Endodermal cell (in vitro differentiated cells): ENCODE results near the gene RPTOR. TPM values are rescaled to one million over a fixed set of nuclear protein-coding genes. Genes with fewer than 3 reads are reported as not detected.

Experiments
- DNase-seq: peaks from one replicate; pipeline ENCODE4 v3.0.0-alpha.2; 2017
- H3K27ac ChIP-seq: 2 replicates; pipeline ENCODE4 v1.5.1; 2013; ENCODE audit warnings: mild to moderate bottlenecking, low read depth, low read length, moderate library complexity
- H3K27me3 ChIP-seq: 2 replicates; pipeline ENCODE4 v1.6.1; 2013; ENCODE audit warnings: mild to moderate bottlenecking, low read length, moderate library complexity; ENCODE audit not compliant: insufficient read depth, control insufficient read depth, poor library complexity, severe bottlenecking
- H3K36me3 ChIP-seq: 2 replicates; pipeline ENCODE4 v1.7.0; 2013; ENCODE audit warnings: mild to moderate bottlenecking, low read length, moderate library complexity; ENCODE audit not compliant: control insufficient read depth, insufficient read depth
- H3K4me1 ChIP-seq: one replicate; pipeline ENCODE4 v1.7.0; 2013; ENCODE audit warnings: low read length; ENCODE audit not compliant: control insufficient read depth, insufficient read depth
- H3K4me3 ChIP-seq: 2 replicates; pipeline ENCODE4 v1.5.1; 2013; ENCODE audit warnings: mild to moderate bottlenecking, low read length, moderate library complexity
- H3K9ac ChIP-seq: 2 replicates; pipeline ENCODE4 v1.6.1; 2013; ENCODE audit warnings: mild to moderate bottlenecking, low read length, moderate library complexity; ENCODE audit not compliant: poor library complexity, severe bottlenecking; ENCODE audit errors: extremely low read depth
- H3K9me3 ChIP-seq: 2 replicates; pipeline ENCODE4 v1.6.1; 2013; ENCODE audit warnings: mild to moderate bottlenecking, low read length, moderate library complexity; ENCODE audit not compliant: control insufficient read depth
- H3K27ac Mint-ChIP-seq: 2 replicates; pipeline ENCODE4 v1.8.0; 2020; ENCODE audit warnings: mixed read lengths
- H3K27me3 Mint-ChIP-seq: 2 replicates; pipeline ENCODE4 v1.8.0; 2021; ENCODE audit warnings: mild to moderate bottlenecking, mixed read lengths; ENCODE audit not compliant: insufficient read depth
- H3K36me3 Mint-ChIP-seq: 2 replicates; pipeline ENCODE4 v1.8.0; 2020; ENCODE audit warnings: low read depth, mixed read lengths
- H3K4me1 Mint-ChIP-seq: 2 replicates; pipeline ENCODE4 v1.8.0; 2020; ENCODE audit warnings: mixed read lengths
- H3K4me3 Mint-ChIP-seq: 2 replicates; pipeline ENCODE4 v1.8.0; 2020; ENCODE audit warnings: mild to moderate bottlenecking, moderate library complexity, mixed read lengths
- H3K9me3 Mint-ChIP-seq: 2 replicates; pipeline ENCODE4 v1.8.0; 2020; ENCODE audit warnings: mild to moderate bottlenecking, mixed read lengths
- WGBS, 2 experiments: methylation state at CpG; one replicate each; pipeline versions ENCODE4 v1.1.5 to v1.1.7; 2013; ENCODE audit warnings: missing lambda C conversion rate in 2 of 2, mixed read lengths in 1 of 2; ENCODE audit not compliant: insufficient coverage in 1 of 2, insufficient read length in 1 of 2; 5-methylcytosine and 5-hydroxymethylcytosine counted together
- total RNA-seq, 2 donors: library from RNA; stranded (reverse); fragmentation: NEBNext Ultra II Directional in 1 of 2; extraction: Animal tissue kit (Norgen Biotek cat#: 25700) in 1 of 2; gene quantifications; 2 replicates in 1 of 2; 3 replicates in 1 of 2; pipeline ENCODE4 v1.2.1, GENCODE V29; 2021
- TF ChIP-seq, protein P1 (sequence below): fragments of 200-600 bp; sonication (generic); conservative IDR thresholded peaks from 2 replicates; pipeline ENCODE4 v1.5.0; 2021; ENCODE audit warnings: antibody characterized with exemption, mild to moderate bottlenecking

RPTOR gene
- total RNA-seq, 2 donors from 2014 or later = 45.1 to 53.4 TPM

DNA sequence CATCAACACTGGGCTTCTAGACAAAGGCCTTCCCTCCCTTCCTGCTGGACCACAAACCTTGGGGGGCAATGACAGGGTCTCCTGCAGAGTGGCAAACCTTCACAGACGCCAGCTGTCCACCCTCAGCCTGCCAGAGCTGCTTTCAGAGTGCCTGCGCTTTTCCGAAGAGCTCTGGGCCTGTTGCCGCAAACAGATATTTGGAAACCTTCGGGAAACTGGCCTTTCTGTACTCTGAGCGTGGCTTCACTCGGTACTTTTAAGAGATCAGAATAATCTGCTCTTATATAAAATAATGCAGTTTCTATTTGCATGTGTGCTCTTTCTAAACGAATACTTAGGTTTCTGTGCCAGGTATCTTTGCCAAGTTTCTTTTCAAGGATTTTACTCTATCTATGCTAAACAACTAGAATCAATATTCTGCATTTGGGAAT, 294.9 kb downstream of the RPTOR start:
- no peaks in the 10 kb centered on the region for H3K4me1 ChIP-seq
- H3K27ac Mint-ChIP-seq = no peak overlapping the region
- H3K4me1 Mint-ChIP-seq = peaks cover 7% of the 10 kb centered on the region
- H3K9me3 ChIP-seq = no peaks in the 10 kb centered on the region
- no peak overlapping the region for H3K9ac ChIP-seq
- TF ChIP-seq, protein P1, sequence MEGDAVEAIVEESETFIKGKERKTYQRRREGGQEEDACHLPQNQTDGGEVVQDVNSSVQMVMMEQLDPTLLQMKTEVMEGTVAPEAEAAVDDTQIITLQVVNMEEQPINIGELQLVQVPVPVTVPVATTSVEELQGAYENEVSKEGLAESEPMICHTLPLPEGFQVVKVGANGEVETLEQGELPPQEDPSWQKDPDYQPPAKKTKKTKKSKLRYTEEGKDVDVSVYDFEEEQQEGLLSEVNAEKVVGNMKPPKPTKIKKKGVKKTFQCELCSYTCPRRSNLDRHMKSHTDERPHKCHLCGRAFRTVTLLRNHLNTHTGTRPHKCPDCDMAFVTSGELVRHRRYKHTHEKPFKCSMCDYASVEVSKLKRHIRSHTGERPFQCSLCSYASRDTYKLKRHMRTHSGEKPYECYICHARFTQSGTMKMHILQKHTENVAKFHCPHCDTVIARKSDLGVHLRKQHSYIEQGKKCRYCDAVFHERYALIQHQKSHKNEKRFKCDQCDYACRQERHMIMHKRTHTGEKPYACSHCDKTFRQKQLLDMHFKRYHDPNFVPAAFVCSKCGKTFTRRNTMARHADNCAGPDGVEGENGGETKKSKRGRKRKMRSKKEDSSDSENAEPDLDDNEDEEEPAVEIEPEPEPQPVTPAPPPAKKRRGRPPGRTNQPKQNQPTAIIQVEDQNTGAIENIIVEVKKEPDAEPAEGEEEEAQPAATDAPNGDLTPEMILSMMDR = no peak
- H3K36me3 Mint-ChIP-seq = peaks cover 2% of the 10 kb centered on the region
- peaks cover 5% of the 10 kb centered on the region for H3K36me3 ChIP-seq
- no peak overlapping the region for H3K4me3 ChIP-seq
- no peak overlapping the region for H3K4me3 Mint-ChIP-seq
- no peak overlapping the region for H3K27ac ChIP-seq
- no peak for DNase-seq
- WGBS, 2 experiments = 91 to 97% methylated on average over 8 of the region's 8 CpGs
- H3K9me3 Mint-ChIP-seq = no peaks in the 10 kb centered on the region
- H3K27me3 ChIP-seq = no peaks in the 10 kb centered on the region
- H3K27me3 Mint-ChIP-seq = no peaks in the 10 kb centered on the region

DNA sequence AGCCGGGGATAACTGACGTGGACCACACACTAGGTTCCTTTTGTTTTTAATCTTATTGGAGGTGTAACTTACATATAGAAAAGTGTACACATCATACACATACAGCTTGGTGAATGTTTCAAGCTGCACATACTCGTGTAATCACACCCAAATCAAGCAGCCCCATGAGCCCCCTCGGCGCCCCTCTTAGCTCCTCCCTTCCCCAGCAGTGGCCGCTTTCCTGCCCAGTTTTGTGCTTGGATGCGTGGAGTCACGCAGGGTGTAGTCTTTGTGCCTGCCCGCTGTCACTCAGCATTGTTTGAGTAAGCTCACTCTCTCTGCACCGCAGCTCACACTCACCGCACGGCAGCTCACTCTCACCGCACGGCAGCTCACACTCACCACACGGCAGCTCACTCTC, 295.3 kb downstream of the RPTOR start:
- peaks cover 5% of the 10 kb centered on the region for H3K36me3 ChIP-seq
- no peak overlapping the region for H3K27ac ChIP-seq
- WGBS, 2 experiments = 92 to 95% methylated on average over 12 to 14 of the region's 15 CpGs
- H3K9ac ChIP-seq = no peak overlapping the region
- TF ChIP-seq, protein P1 = no peak
- DNase-seq = no peak
- H3K9me3 ChIP-seq = no peaks in the 10 kb centered on the region
- Mint-ChIP-seq H3K4me3 (no peak overlapping the region), H3K4me1 (peaks cover 9% of the 10 kb centered on the region), H3K9me3 (no peaks in the 10 kb centered on the region), H3K36me3 (peaks cover 2% of the 10 kb centered on the region), H3K27ac (no peak overlapping the region), H3K27me3 (no peaks in the 10 kb centered on the region)
- H3K27me3 ChIP-seq = no peaks in the 10 kb centered on the region
- no peaks in the 10 kb centered on the region for H3K4me1 ChIP-seq
- H3K4me3 ChIP-seq = no peak overlapping the region

DNA sequence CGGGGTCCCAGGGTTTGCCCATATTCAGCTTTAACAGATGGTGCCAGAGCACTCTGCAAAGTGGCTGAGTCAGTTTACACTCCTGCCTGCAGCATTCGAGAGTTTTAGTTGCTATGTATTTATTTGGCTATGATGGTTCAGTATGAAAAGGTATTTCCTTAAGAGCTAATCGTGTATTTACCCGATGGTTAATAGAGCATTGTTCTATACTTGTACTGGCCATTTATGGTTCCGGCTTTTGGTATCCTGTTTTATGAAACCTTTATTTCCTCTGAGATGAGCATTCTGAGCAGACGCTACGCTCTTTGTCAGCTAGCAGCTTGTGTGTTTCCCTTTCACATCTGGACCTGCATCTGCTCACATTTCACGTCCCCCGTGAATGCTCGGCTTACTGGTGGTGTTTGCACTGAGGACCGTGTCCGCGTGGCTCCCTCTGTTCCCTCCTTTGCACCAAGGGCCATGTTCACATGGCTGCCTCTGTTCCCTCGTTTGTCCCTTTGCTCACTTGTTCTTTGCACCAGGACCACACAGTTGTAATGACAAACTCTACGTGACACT, 297.9 kb downstream of the RPTOR start:
- Histone ChIP-seq H3K27ac (no peak overlapping the region), H3K27me3 (no peaks in the 10 kb centered on the region), H3K9me3 (no peaks in the 10 kb centered on the region), H3K4me1 (no peaks in the 10 kb centered on the region), H3K9ac (no peak overlapping the region), H3K36me3 (peaks cover 11% of the 10 kb centered on the region), H3K4me3 (no peak overlapping the region)
- H3K4me1 Mint-ChIP-seq = peaks cover 11% of the 10 kb centered on the region
- DNase-seq = no peak
- H3K27me3 Mint-ChIP-seq = no peaks in the 10 kb centered on the region
- 95 to 98% methylated on average over 15 of the region's 15 CpGs for WGBS, 2 experiments
- no peak overlapping the region for H3K27ac Mint-ChIP-seq
- no peak overlapping the region for H3K4me3 Mint-ChIP-seq
- TF ChIP-seq, protein P1 = no peak
- peaks cover 15% of the 10 kb centered on the region for H3K36me3 Mint-ChIP-seq
- no peaks in the 10 kb centered on the region for H3K9me3 Mint-ChIP-seq
